K562 (cell line): ENCODE measurements around the gene FGFBP3. TPM values are rescaled to one million over a fixed set of nuclear protein-coding genes. Genes with fewer than 3 reads are reported as not detected.

Experiments used
- BCL6 ChIP-seq: fragments of 250-450 bp; sonication (Bioruptor Pico); IDR thresholded peaks from 2 replicates; pipeline ENCODE4 v1.4.0; 2020
- BDP1 ChIP-seq: IDR thresholded peaks from 3 replicates; pipeline ENCODE4 v1.6.1; 2011; ENCODE audit not compliant: insufficient read length, insufficient read depth
- BRD9 ChIP-seq: fragments of 450-650 bp; IDR thresholded peaks from 2 replicates; pipeline ENCODE4 v1.6.1; 2018; ENCODE audit warnings: low read depth; ENCODE audit not compliant: partially characterized antibody
- CREM ChIP-seq: IDR thresholded peaks from 2 replicates; pipeline ENCODE4 v1.6.1; 2014; ENCODE audit warnings: antibody characterized with exemption, low read depth
- E2F6 ChIP-seq, 2 experiments: IDR thresholded peaks; 2 replicates each; pipeline ENCODE4 v1.6.1; 2011; ENCODE audit warnings: borderline replicate concordance in 1 of 2, control low read depth in 1 of 2, low read depth in 1 of 2, low read length in 1 of 2, mild to moderate bottlenecking in 1 of 2, mixed read lengths in 1 of 2, moderate library complexity in 1 of 2; ENCODE audit not compliant: insufficient read depth in 1 of 2, insufficient read length in 1 of 2, poor library complexity in 1 of 2, severe bottlenecking in 1 of 2; ENCODE audit errors: extremely low read depth in 1 of 2
- ELF2 ChIP-seq: fragments of 250-450 bp; sonication (Bioruptor Pico); IDR thresholded peaks from 2 replicates; pipeline ENCODE4 v1.5.0; 2021; ENCODE audit warnings: mild to moderate bottlenecking
- GABPB1 ChIP-seq: sonication (generic); formaldehyde crosslinking; IDR thresholded peaks from 2 replicates; pipeline ENCODE4 v1.8.0; 2022; ENCODE audit warnings: mild to moderate bottlenecking, missing genetic modification reagents
- HINFP ChIP-seq: fragments of 450-650 bp; conservative IDR thresholded peaks from 2 replicates; pipeline ENCODE4 v1.6.1; 2016; ENCODE audit warnings: missing genetic modification characterization, low read depth, mild to moderate bottlenecking, control low read depth, missing compliant biosample characterization
- HMG20A ChIP-seq: fragments of 450-650 bp; formaldehyde crosslinking; conservative IDR thresholded peaks from 2 replicates; pipeline ENCODE4 v1.4.0; 2020; ENCODE audit warnings: mild to moderate bottlenecking, mixed read lengths
- HNRNPUL1 ChIP-seq: fragments of 200-400 bp; formaldehyde crosslinking; IDR thresholded peaks from 2 replicates; pipeline ENCODE4 v1.6.1; 2017; ENCODE audit warnings: low read length
- JUND ChIP-seq, 2 experiments: IDR thresholded peaks; 2 replicates in 1 of 2; 3 replicates in 1 of 2; pipeline ENCODE4 v1.6.1; 2011; ENCODE audit warnings: borderline replicate concordance in 2 of 2, low read depth in 2 of 2, low read length in 2 of 2, improper control_type of control experiment in 1 of 2, missing biosample characterization in 1 of 2, missing genetic modification characterization in 1 of 2, missing genetic modification reagents in 1 of 2
- KAT7 ChIP-seq: sonication (generic); formaldehyde crosslinking; IDR thresholded peaks from 2 replicates; pipeline ENCODE4 v1.8.0; 2022; ENCODE audit warnings: missing genetic modification reagents, mild to moderate bottlenecking, borderline replicate concordance
- MYC ChIP-seq, 2 experiments: fragments of 250-450 bp in 1 of 2; sonication (Bioruptor Pico) in 1 of 2; IDR thresholded peaks; 2 replicates each; pipeline versions ENCODE4 v1.5.1 to v1.6.1; 2012 to 2021; ENCODE audit warnings: low read depth in 2 of 2, borderline replicate concordance in 1 of 2, improper control_type of control experiment in 1 of 2, low read length in 1 of 2, mild to moderate bottlenecking in 1 of 2, moderate library complexity in 1 of 2
- MYNN ChIP-seq, 2 experiments: sonication (generic); formaldehyde crosslinking in 1 of 2; IDR thresholded peaks; 2 replicates each; pipeline versions ENCODE4 v1.5.0 to v1.6.1; 2016 to 2020; ENCODE audit warnings: antibody characterized with exemption in 1 of 2, missing genetic modification reagents in 1 of 2
- PCBP2 ChIP-seq: fragments of 200-400 bp; formaldehyde crosslinking; IDR thresholded peaks from 2 replicates; pipeline ENCODE4 v1.6.1; 2018; ENCODE audit warnings: low read length, low read depth, mild to moderate bottlenecking, moderate library complexity; ENCODE audit not compliant: poor library complexity, severe bottlenecking
- RFX7 ChIP-seq: fragments of 250-450 bp; sonication (Bioruptor Pico); IDR thresholded peaks from 2 replicates; pipeline ENCODE4 v1.5.1; 2021; ENCODE audit warnings: mild to moderate bottlenecking
- SMARCA5 ChIP-seq: fragments of 450-650 bp; IDR thresholded peaks from 2 replicates; pipeline ENCODE4 v1.6.1; 2016
- SREBF2 ChIP-seq: sonication (generic); formaldehyde crosslinking; IDR thresholded peaks from 2 replicates; pipeline ENCODE4 v1.4.0; 2020; ENCODE audit warnings: mild to moderate bottlenecking, missing genetic modification reagents
- STAG1 ChIP-seq: sonication (generic); formaldehyde crosslinking; IDR thresholded peaks from 2 replicates; pipeline ENCODE4 v1.5.0; 2020; ENCODE audit warnings: missing genetic modification reagents, borderline replicate concordance
- TRIM24 ChIP-seq, 2 experiments: fragments of 450-650 bp; IDR thresholded peaks; 2 replicates each; pipeline ENCODE4 v1.6.1; 2016
- ZNF143 ChIP-seq: sonication (generic); formaldehyde crosslinking; IDR thresholded peaks from 2 replicates; pipeline ENCODE4 v1.9.0; 2022; ENCODE audit warnings: mild to moderate bottlenecking, missing genetic modification reagents
- ZNF224 ChIP-seq: sonication (generic); formaldehyde crosslinking; IDR thresholded peaks from 2 replicates; pipeline ENCODE4 v1.8.0; 2022; ENCODE audit warnings: mild to moderate bottlenecking, missing genetic modification reagents
- ZNF280B ChIP-seq: fragments of 250-450 bp; sonication (Bioruptor Pico); IDR thresholded peaks from 2 replicates; pipeline ENCODE4 v1.5.1; 2021; ENCODE audit warnings: mild to moderate bottlenecking
- polyA plus RNA-seq, 8 experiments: library from polyadenylated mRNA; depleted of rRNA in 4 of 8; stranded (reverse) in 5 of 8; unstranded in 3 of 8; fragments of >200 nt; fragmentation: Nextera tagmentation in 2 of 8; fragmentation: Illumina TruSeq in 1 of 8; extraction: Ambion mirVana in 2 of 8; extraction: Trizol in 1 of 8; gene quantifications; 2 replicates each; pipeline versions ENCODE4 v1.2.1 to v1.2.3, GENCODE V29; 2011 to 2014; ENCODE audit warnings: inconsistent platforms in 1 of 8, missing spikeins in 1 of 8
- total RNA-seq, 7 experiments: library from RNA; depleted of rRNA in 6 of 7; stranded (reverse); fragments of >200 nt in 6 of 7; fragmentation: Illumina TruSeq in 2 of 7; extraction: Trizol in 2 of 7; gene quantifications; 2 replicates each; pipeline versions ENCODE4 v1.2.1 to v1.2.3, GENCODE V29; 2011 to 2021; ENCODE audit warnings: low replicate concordance in 1 of 7

The FGFBP3 gene
- total and polyA plus RNA-seq, 9 of the 15 experiments (the other 6 are each of a cell fraction or from before 2014, with no cell fraction given) = 0.58 to 3.0 (median 1.5) TPM

DNA sequence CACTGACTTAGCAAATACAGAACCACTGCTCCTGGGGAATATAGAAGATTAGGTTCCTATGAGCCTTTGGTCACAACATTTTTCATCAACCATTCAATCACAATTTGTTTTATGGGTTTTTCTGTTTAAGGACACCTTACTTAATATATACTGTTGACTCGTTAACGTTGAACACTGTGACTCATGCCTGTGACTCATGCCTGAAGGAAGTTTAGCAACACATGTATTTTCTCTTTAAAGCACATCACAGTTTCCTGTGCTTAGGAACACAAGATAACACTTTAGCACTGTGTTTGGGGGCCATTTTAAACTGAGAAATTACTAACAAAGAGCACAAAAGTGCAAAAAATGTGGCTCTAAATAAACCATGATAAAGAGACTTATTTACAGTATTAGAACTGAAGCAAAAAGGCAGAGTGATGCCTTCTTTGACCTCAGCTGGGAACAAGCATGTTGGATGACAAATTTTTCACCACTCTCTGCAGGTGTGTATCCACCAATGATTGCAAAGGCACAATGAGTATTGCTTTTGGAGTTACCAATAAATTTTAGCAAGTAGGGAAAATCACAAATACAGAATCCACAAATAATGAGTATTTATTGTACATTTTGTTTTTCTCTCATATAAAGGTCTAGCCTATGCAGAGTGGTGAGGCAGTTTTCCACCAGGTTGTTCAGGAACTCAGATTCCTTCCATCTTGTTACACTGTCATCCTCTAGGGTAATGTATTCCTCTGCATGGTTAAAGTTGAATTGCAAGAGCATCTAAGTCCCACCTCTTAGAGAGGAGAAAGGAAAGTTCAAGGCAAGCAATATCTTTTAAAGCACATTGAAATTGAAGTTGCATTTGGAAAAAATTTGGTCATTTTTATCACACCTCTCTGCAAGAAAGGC, 7.3 kb downstream of the FGFBP3 start (continued):
- TF ChIP-seq HINFP (tag) = no peak
- 0 out of 2 replicates have a peak, but pooled peaks have one; percentile 46 for TF ChIP-seq CREM
- peak; percentile 11 to 74; a peak in 2 of 4 replicates for TF ChIP-seq TRIM24 (IDR thresholded peaks at IDR 0.05)
- no peak for TF ChIP-seq PCBP2
- no peak for TF ChIP-seq RFX7 (CRISPR knock-in tag)
- no peak for TF ChIP-seq STAG1
- TF ChIP-seq GABPB1 (CRISPR knock-in tag) = no peak
- peak; percentile 99 for TF ChIP-seq JUND (IDR thresholded peaks at IDR 0.05; ENCODE audit: borderline replicate concordance, low read depth, low read length)
- TF ChIP-seq JUND (tag; IDR thresholded peaks at IDR 0.05; ENCODE audit: borderline replicate concordance, low read depth, low read length) = peak; percentile 97
- no peak for TF ChIP-seq ZNF143 (CRISPR knock-in tag)
- no peak for TF ChIP-seq ELF2 (CRISPR knock-in tag)
- TF ChIP-seq HNRNPUL1 = no peak
- no peak for TF ChIP-seq SREBF2 (CRISPR knock-in tag)
- no peak for TF ChIP-seq ZNF280B (CRISPR knock-in tag)
- no peak for TF ChIP-seq E2F6 (IDR thresholded peaks at IDR 0.05; ENCODE audit: borderline replicate concordance in 1 of 2, extremely low read depth in 1 of 2, insufficient read depth in 1 of 2, insufficient read length in 1 of 2, low read depth in 1 of 2, low read length in 1 of 2, poor library complexity in 1 of 2, severe bottlenecking in 1 of 2)
- TF ChIP-seq BRD9 = no peak
- no peak for TF ChIP-seq ZNF224 (CRISPR knock-in tag)
- no peak for TF ChIP-seq MYNN (IDR thresholded peaks at IDR 0.05)
- no peak for TF ChIP-seq MYNN (CRISPR knock-in tag; IDR thresholded peaks at IDR 0.05)
- peak; percentile 41; the same call in 1 of the 2 replicates for TF ChIP-seq MYC (IDR thresholded peaks at IDR 0.05; ENCODE audit: low read depth, low read length)
- TF ChIP-seq MYC (CRISPR knock-in tag; IDR thresholded peaks at IDR 0.05; ENCODE audit: borderline replicate concordance, low read depth) = no peak
- no peak for TF ChIP-seq SMARCA5
- TF ChIP-seq HMG20A (CRISPR knock-in tag) = no peak
- TF ChIP-seq BCL6 (CRISPR knock-in tag) = no peak
- TF ChIP-seq KAT7 = no peak
- no peak for TF ChIP-seq BDP1
